Stimulated activated CD4-positive, alpha-beta T cell treated with anti-CD3 and anti-CD28 coated beads, Interleukin-4, amount 100 ng/mL, for 24 hours (primary cell): Measurements from ENCODE around the gene DARS1.
A peak's percentile ranks its signal among the peaks of the same experiment; 100 is the strongest.

Source experiments
- DNase-seq: peaks from one replicate; pipeline ENCODE4 v3.0.0-alpha.2; 2020

The DARS1 gene

GRCh38 chr2:135985018-135985825 is at the start of gene DARS1:
Gene DARS1 (minus strand): TSS chr2:135985626. CDS start chr2:135985468, 158 bp downstream.
- DNase-seq, result peak; percentile 80

- no peak for DNase-seq
Observed at GRCh38 chr2:136034629-136035028, 49.2 kb upstream of the DARS1 start.

- DNase-seq, result no peak
Observed at GRCh38 chr2:136032817-136033535, 47.5 kb upstream of the DARS1 start.

- no peak for DNase-seq
Observed at GRCh38 chr2:136032192-136032591, 46.8 kb upstream of the DARS1 start.

GRCh38 chr2:136031711-136032110 is 46.3 kb upstream of the DARS1 start:
- DNase-seq, result no peak

GRCh38 chr2:136030406-136030805 is 45.0 kb upstream of the DARS1 start:
- no peak for DNase-seq

GRCh38 chr2:136029149-136029548 is 43.7 kb upstream of the DARS1 start:
- DNase-seq, result no peak

- no peak for DNase-seq
Observed at GRCh38 chr2:136028001-136028400, 42.6 kb upstream of the DARS1 start.

- DNase-seq, result no peak
Observed at GRCh38 chr2:136027112-136027511, 41.7 kb upstream of the DARS1 start.

- DNase-seq, result no peak
Observed at GRCh38 chr2:136025057-136025973, 39.9 kb upstream of the DARS1 start.

- no peak for DNase-seq
Observed at GRCh38 chr2:136024616-136025015, 39.2 kb upstream of the DARS1 start.

- no peak for DNase-seq
Observed at GRCh38 chr2:136024185-136024584, 38.8 kb upstream of the DARS1 start.

GRCh38 chr2:136023416-136023815 is 38.0 kb upstream of the DARS1 start:
- DNase-seq, result no peak

- no peak for DNase-seq
Observed at GRCh38 chr2:136022396-136023146, 37.1 kb upstream of the DARS1 start.

GRCh38 chr2:136021976-136022375 is 36.5 kb upstream of the DARS1 start:
- no peak for DNase-seq

GRCh38 chr2:136021406-136021805 is 36.0 kb upstream of the DARS1 start:
- DNase-seq, result no peak

GRCh38 chr2:136020831-136021230 is 35.4 kb upstream of the DARS1 start:
- DNase-seq, result no peak

- DNase-seq, result no peak
Observed at GRCh38 chr2:136019825-136020224, 34.4 kb upstream of the DARS1 start.

GRCh38 chr2:136019306-136019705 is 33.9 kb upstream of the DARS1 start:
- DNase-seq, result no peak

- DNase-seq, result no peak
Observed at GRCh38 chr2:136017786-136018185, 32.4 kb upstream of the DARS1 start.

- no peak for DNase-seq
Observed at GRCh38 chr2:136016836-136017235, 31.4 kb upstream of the DARS1 start.

- no peak for DNase-seq
Observed at GRCh38 chr2:136016427-136016826, 31.0 kb upstream of the DARS1 start.
